HCT116 (cell line): ENCODE data around the gene IGFBP4. TPM values are rescaled to one million over a fixed set of nuclear protein-coding genes. Genes with fewer than 3 reads are reported as not detected.

Experiments used
- ATAC-seq: fragments of 200-7000 bp; cut with Tn5 transposase; 2 replicates; pipeline ENCODE4 v1.9.1; 2020; ENCODE audit warnings: mild to moderate bottlenecking, moderate library complexity
- BruUV-seq: library from RNA; stranded (reverse); fragments of 400-500 nt; replicated peaks from 2 replicates; lab custom pipeline; 2021; lab: Mats Ljungman, UMichigan
- CTCF ChIA-PET: fragments of 300-600 bp; sonication (Branson Sonifier 250); formaldehyde crosslinking; loops from one replicate; lab custom pipeline; 2021; ENCODE audit warnings: antibody characterized with exemption; lab: Charles Lee
- POLR2A ChIA-PET: fragments of 300-600, 350-600 bp; sonication (Branson Sonifier 250); formaldehyde crosslinking; loops from one replicate; lab custom pipeline; 2021; ENCODE audit warnings: antibody characterized with exemption; lab: Charles Lee
- RAD21 ChIA-PET, 2 experiments: fragments of 300-600 bp; sonication (Branson Sonifier 250); formaldehyde crosslinking; loops; one replicate each; lab custom pipeline; 2023; ENCODE audit warnings: low total read pairs in 2 of 2; ENCODE audit not compliant: uncharacterized antibody in 2 of 2, unreplicated experiment in 2 of 2, low non-redundant PET in 1 of 2; lab: Charles Lee
- DNase-seq: peaks from one replicate; pipeline ENCODE4 v3.0.0-alpha.2; 2010; ENCODE audit warnings: low read depth, low spot score
- H2AFZ ChIP-seq: fragments of 200-600 bp; shearing (Covaris generic), sonication (generic); 2 replicates; pipeline ENCODE4 v1.6.1; 2017; ENCODE audit warnings: low read depth, mixed run types, mixed read lengths, antibody characterized with exemption, low read length; ENCODE audit not compliant: poor library complexity, severe bottlenecking
- H3K27ac ChIP-seq: 2 replicates; pipeline ENCODE4 v1.5.1; 2012; ENCODE audit warnings: low read depth, low read length
- H3K27me3 ChIP-seq: fragments of 200-600 bp; sonication (generic); 2 replicates; pipeline ENCODE4 v1.6.1; 2016; ENCODE audit warnings: mixed run types, low read length, mixed read lengths; ENCODE audit not compliant: insufficient read depth
- H3K36me3 ChIP-seq, 2 experiments: fragments of 200-500 bp in 1 of 2; fragments of 200-600 bp in 1 of 2; sonication (Bioruptor generic) in 1 of 2; sonication (generic) in 1 of 2; 2 replicates each; pipeline versions ENCODE4 v1.5.1 to v1.6.1; 2014 to 2016; ENCODE audit warnings: low read length in 2 of 2, inconsistent platforms in 1 of 2, mixed read lengths in 1 of 2, mixed run types in 1 of 2; ENCODE audit not compliant: insufficient read depth in 2 of 2, control insufficient read depth in 1 of 2
- H3K4me1 ChIP-seq, 2 experiments: fragments of 200-600 bp in 1 of 2; sonication (generic) in 1 of 2; 2 replicates each; pipeline versions ENCODE4 v1.5.1 to v1.6.1; 2012 to 2017; ENCODE audit warnings: low read length in 2 of 2, inconsistent platforms in 1 of 2, mild to moderate bottlenecking in 1 of 2, mixed read lengths in 1 of 2, mixed run types in 1 of 2, moderate library complexity in 1 of 2; ENCODE audit not compliant: insufficient read depth in 2 of 2, control insufficient read depth in 1 of 2
- H3K4me2 ChIP-seq: fragments of 200-600 bp; sonication (generic); 2 replicates; pipeline ENCODE4 v1.6.1; 2017; ENCODE audit warnings: mixed run types, low read length, mixed read lengths
- H3K4me3 ChIP-seq, 2 experiments: fragments of 200-600 bp in 1 of 2; sonication (generic) in 1 of 2; replicated peaks in 1 of 2; 2 replicates each; pipeline ENCODE4 v1.5.1; 2011 to 2016; ENCODE audit warnings: low read length in 2 of 2, control low read depth in 1 of 2, low read depth in 1 of 2, mild to moderate bottlenecking in 1 of 2, mixed read lengths in 1 of 2, mixed run types in 1 of 2
- H3K79me2 ChIP-seq: fragments of 200-600 bp; sonication (generic); 2 replicates; pipeline ENCODE4 v1.6.1; 2017; ENCODE audit warnings: mild to moderate bottlenecking, mixed run types, low read length, moderate library complexity, mixed read lengths; ENCODE audit not compliant: insufficient read depth
- H3K9ac ChIP-seq: fragments of 200-600 bp; sonication (generic); 2 replicates; pipeline ENCODE4 v1.6.1; 2016; ENCODE audit warnings: low read length, mixed read lengths
- H3K9me2 ChIP-seq: fragments of 200-600 bp; sonication (generic), shearing (Covaris generic); 2 replicates; pipeline ENCODE4 v1.6.1; 2017; ENCODE audit warnings: mixed run types, mild to moderate bottlenecking, moderate library complexity; ENCODE audit not compliant: insufficient read depth
- H3K9me3 ChIP-seq, 2 experiments: fragments of 200-500 bp in 1 of 2; fragments of 200-600 bp in 1 of 2; sonication (Bioruptor generic) in 1 of 2; sonication (generic) in 1 of 2; 2 replicates each; pipeline ENCODE4 v1.6.1; 2014 to 2017; ENCODE audit warnings: low read length in 2 of 2, mixed read lengths in 2 of 2, inconsistent platforms in 1 of 2, low read depth in 1 of 2, mild to moderate bottlenecking in 1 of 2, mixed run types in 1 of 2, moderate library complexity in 1 of 2; ENCODE audit not compliant: control insufficient read depth in 1 of 2, insufficient read depth in 1 of 2
- H4K20me1 ChIP-seq: fragments of 200-600 bp; sonication (generic), shearing (Covaris generic); 2 replicates; pipeline ENCODE4 v1.6.1; 2017; ENCODE audit warnings: mixed run types, mild to moderate bottlenecking, moderate library complexity; ENCODE audit not compliant: insufficient read depth
- ATF3 ChIP-seq: IDR thresholded peaks from 2 replicates; pipeline ENCODE4 v1.6.1; 2012
- CBX3 ChIP-seq: IDR thresholded peaks from 2 replicates; pipeline ENCODE4 v1.6.1; 2012; ENCODE audit warnings: low read depth
- CEBPB ChIP-seq: IDR thresholded peaks from 2 replicates; pipeline ENCODE4 v1.6.1; 2012; ENCODE audit warnings: low read depth
- CTCF ChIP-seq, 3 experiments: fragments of 200-600 bp in 1 of 3; sonication (generic) in 1 of 3; IDR thresholded peaks in 2 of 3; conservative IDR thresholded peaks in 1 of 3; 2 replicates each; pipeline ENCODE4 v1.5.1; 2012 to 2017; ENCODE audit warnings: low read depth in 2 of 3, low read length in 2 of 3, antibody characterized with exemption in 1 of 3, borderline replicate concordance in 1 of 3, control low read depth in 1 of 3, mild to moderate bottlenecking in 1 of 3, mixed read lengths in 1 of 3, mixed run types in 1 of 3, moderate library complexity in 1 of 3; ENCODE audit not compliant: insufficient read depth in 1 of 3
- EGR1 ChIP-seq: IDR thresholded peaks from 2 replicates; pipeline ENCODE4 v1.6.1; 2012; ENCODE audit warnings: low read depth
- ELF1 ChIP-seq: IDR thresholded peaks from 2 replicates; pipeline ENCODE4 v1.6.1; 2012; ENCODE audit warnings: low read depth, borderline replicate concordance
- EZH2 ChIP-seq: fragments of 200-600 bp; sonication (generic); IDR thresholded peaks from 2 replicates; pipeline ENCODE4 v1.6.1; 2017; ENCODE audit warnings: antibody characterized with exemption, mixed run types
- EZH2phosphoT487 ChIP-seq: fragments of 200-600 bp; IDR thresholded peaks from 2 replicates; pipeline ENCODE4 v1.6.1; 2018; ENCODE audit warnings: antibody characterized with exemption, borderline replicate concordance
- MAX ChIP-seq: IDR thresholded peaks from 2 replicates; pipeline ENCODE4 v1.6.1; 2012
- POLR2AphosphoS5 ChIP-seq: IDR thresholded peaks from 2 replicates; pipeline ENCODE4 v1.6.1; 2011; ENCODE audit warnings: mild to moderate bottlenecking, low read depth, low read length, moderate library complexity
- RAD21 ChIP-seq: IDR thresholded peaks from 2 replicates; pipeline ENCODE4 v1.6.1; 2012; ENCODE audit warnings: low read depth, mild to moderate bottlenecking
- REST ChIP-seq: IDR thresholded peaks from 2 replicates; pipeline ENCODE4 v1.6.1; 2012; ENCODE audit warnings: low read depth
- SIN3A ChIP-seq: IDR thresholded peaks from 2 replicates; pipeline ENCODE4 v1.6.1; 2012; ENCODE audit warnings: low read depth
- ZFX ChIP-seq: fragments of 450-650 bp; IDR thresholded peaks from 2 replicates; pipeline ENCODE4 v1.6.1; 2017
- ZNF274 ChIP-seq: fragments of 200-500 bp; sonication (Bioruptor generic); IDR thresholded peaks from 2 replicates; pipeline ENCODE4 v1.6.1; 2014; ENCODE audit warnings: mild to moderate bottlenecking, low read depth, low read length, inconsistent platforms
- intact Hi-C: fragments of 100-400 bp; cut with micrococcal nuclease; formaldehyde crosslinking; loops from 2 replicates; pipeline ENCODE4 v1.10.0; 2022
- total RNA-seq: library from RNA; stranded (reverse); gene quantifications from one replicate; pipeline ENCODE4 v1.2.1, GENCODE V29; 2021; ENCODE audit not compliant: unreplicated experiment

The IGFBP4 gene
- total RNA-seq, 1 experiment from 2014 or later: 2.0 TPM

GRCh38 chr17:40402668-40403067 lies 40.6 kb upstream of the IGFBP4 start:
- H3K79me2 ChIP-seq: peaks cover 68% of the 10 kb centered on the region
- no peak overlapping the region for H3K27ac ChIP-seq
- H3K4me1 ChIP-seq: no peaks in the 10 kb centered on the region
- no peak overlapping the region for H3K9ac ChIP-seq
- H3K9me3 ChIP-seq: no peaks in the 10 kb centered on the region
- RAD21 ChIA-PET: no interaction called here
- POLR2A ChIA-PET: no interaction called here
- H4K20me1 ChIP-seq: peaks cover 18% of the 10 kb centered on the region; the same call in 1 of the 2 replicates
- H3K4me3 ChIP-seq: no peak overlapping the region
- TF ChIP-seq RAD21: no peak
- TF ChIP-seq MAX: no peak
- no peak for TF ChIP-seq CTCF (IDR thresholded peaks at IDR 0.05 in 2 of 3, conservative IDR thresholded peaks at IDR 0.05 in 1 of 3; ENCODE audit: borderline replicate concordance in 1 of 3, insufficient read depth in 1 of 3, low read depth in 2 of 3, low read length in 2 of 3)
- no peak for TF ChIP-seq CBX3
- no peak for TF ChIP-seq ZNF274
- TF ChIP-seq EGR1: no peak
- no peak for TF ChIP-seq EZH2
- TF ChIP-seq POLR2AphosphoS5: no peak
- TF ChIP-seq CEBPB: no peak
- TF ChIP-seq ATF3: no peak
- no peak for TF ChIP-seq REST
- TF ChIP-seq ZFX: no peak
- no peak for TF ChIP-seq EZH2phosphoT487
- no peak for TF ChIP-seq ELF1
- no peak for TF ChIP-seq SIN3A
- no peaks in the 10 kb centered on the region for H3K9me2 ChIP-seq
- no peak for ATAC-seq
- DNase-seq: no peak
- CTCF ChIA-PET: no interaction called here
- H3K4me2 ChIP-seq: no peak overlapping the region
- H3K27me3 ChIP-seq: no peaks in the 10 kb centered on the region
- no TSS peak for BruUV-seq
- H2AFZ ChIP-seq: no peak overlapping the region
- intact Hi-C loops: no loop called here
- peaks cover 83 to 86% of the 10 kb centered on the region in 2 experiments for H3K36me3 ChIP-seq
